Hindlimb muscle (tissue), 1 donor: ENCODE results near the gene MGMT. TPM values are rescaled to one million over a fixed set of nuclear protein-coding genes. Genes with fewer than 3 reads are reported as not detected.
A peak's percentile ranks its signal among the peaks of the same experiment; 100 is the strongest.
"Not testable (repeated sequence)": the region's sequence is repeated elsewhere in the genome, so short reads cannot be mapped to it uniquely, and the experiment has no call there.

Experiments used
- DNase-seq: peaks from one replicate; pipeline ENCODE4 v3.0.0-alpha.2; 2013
- polyA plus RNA-seq: library from polyadenylated mRNA; unstranded; fragments of 120-200 nt; gene quantifications from one replicate; pipeline ENCODE4 v1.2.1, GENCODE V29; 2013; ENCODE audit not compliant: insufficient read length

MGMT gene
- 12.1 TPM for polyA plus RNA-seq

DNA sequence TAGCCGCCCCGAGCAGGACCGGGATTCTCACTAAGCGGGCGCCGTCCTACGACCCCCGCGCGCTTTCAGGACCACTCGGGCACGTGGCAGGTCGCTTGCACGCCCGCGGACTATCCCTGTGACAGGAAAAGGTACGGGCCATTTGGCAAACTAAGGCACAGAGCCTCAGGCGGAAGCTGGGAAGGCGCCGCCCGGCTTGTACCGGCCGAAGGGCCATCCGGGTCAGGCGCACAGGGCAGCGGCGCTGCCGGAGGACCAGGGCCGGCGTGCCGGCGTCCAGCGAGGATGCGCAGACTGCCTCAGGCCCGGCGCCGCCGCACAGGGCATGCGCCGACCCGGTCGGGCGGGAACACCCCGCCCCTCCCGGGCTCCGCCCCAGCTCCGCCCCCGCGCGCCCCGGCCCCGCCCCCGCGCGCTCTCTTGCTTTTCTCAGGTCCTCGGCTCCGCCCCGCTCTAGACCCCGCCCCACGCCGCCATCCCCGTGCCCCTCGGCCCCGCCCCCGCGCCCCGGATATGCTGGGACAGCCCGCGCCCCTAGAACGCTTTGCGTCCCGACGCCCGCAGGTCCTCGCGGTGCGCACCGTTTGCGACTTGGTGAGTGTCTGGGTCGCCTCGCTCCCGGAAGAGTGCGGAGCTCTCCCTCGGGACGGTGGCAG is at the start of gene MGMT:
Gene MGMT (plus strand): TSS at position 539 of the 656 bp plus-strand sequence.
- peak; percentile 90 for DNase-seq

DNA sequence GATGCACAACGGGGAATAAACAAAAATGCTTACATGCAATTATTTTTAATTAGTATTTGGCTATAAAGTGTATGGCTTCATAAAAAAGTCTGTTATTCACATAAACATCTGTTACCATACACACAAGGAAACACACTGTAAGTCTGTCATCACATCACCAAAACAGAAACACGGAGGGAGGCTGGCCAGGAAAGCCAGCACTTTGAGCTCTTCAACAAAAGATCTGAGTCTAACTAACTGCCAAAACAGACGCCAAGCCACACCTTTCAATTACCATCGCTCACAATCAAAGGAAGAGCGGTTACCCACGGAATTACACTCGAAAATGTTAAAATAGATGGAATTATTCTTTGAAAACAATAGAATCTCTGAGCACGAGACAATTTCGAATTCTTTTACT is 49.2 kb upstream of the MGMT start:
- peak; percentile 53 for DNase-seq

DNA sequence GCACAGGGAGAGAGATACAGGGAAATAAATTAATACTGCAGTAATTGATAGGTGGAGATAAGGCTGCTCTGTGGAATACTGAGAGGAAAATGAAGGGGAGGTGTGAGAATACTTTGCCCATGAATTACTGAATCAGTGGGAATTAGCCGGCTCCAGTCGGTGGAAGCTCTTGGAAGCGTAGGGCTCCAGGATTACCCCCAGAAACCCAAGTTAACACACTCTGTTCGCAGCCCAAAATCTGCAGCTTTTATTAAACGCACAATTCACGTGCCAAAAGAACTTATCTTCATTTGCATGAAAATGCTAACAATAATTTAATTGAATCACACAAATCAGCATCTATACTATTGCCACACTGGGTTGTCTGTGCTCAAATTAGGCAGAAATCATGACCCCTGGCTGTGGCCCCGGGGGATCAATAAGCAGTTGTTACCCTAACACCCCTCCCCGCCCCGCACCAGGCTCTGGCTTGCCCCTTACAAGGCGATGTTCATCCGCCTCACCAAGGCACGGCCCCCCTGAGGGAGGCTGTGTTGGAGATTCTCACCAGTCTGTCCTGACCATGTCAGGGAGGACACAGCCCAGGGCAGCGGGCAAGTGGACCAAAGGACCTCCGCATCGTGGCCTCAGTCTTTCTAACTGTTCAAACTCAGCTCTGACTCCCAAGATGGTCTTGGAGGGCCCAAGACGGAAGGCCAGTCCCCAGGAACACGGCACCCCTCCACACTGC is 48.4 kb upstream of the MGMT start:
- no peak for DNase-seq

DNA sequence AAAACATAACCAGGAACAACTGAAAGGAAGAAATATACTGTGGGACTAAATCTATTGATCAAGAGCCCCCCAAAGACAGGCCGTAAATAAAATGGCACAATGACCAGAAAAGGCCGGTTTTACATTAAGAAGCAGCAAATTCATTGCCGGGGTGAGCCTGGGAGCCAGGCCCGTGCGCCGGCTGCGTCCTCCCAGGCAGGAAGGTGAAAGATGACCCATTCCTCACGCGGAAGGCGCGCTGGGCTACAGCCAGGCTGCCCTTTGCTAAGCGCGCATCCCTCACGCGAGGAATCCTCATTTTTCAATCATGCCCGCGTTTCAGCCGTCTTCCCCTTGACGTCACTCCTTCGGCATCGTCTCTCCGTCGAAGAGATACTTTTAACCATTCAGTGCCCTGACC is 47.6 kb upstream of the MGMT start:
- no peak for DNase-seq

DNA sequence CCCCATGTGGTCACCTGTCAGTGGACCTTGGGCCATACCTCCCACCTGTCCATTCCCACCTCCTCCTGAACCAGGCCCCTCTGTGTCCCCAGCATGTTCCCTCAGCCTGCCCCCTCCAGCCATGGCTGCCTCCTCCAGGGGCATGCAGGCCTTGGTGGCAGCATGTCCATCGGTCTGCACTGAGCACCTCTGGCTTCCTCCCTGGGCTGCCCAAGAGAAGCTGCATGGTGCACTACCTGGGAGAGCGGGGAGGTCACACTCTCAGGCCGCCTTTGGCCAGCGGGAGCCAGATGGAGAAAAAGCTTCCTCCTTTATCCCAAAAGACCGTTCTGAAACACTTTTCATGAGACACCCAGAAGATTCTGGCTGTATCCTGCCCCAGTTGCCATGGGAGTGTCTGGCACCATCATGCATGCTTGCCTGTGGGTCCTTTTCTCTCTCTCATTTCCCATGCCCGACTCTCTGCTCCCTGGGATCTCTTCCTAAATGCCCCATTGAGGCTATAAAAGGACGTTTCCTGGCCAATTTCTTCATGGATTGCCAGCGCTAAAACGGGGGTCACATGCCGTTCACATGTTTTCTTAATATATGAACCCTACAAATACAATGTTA is 45.5 kb upstream of the MGMT start:
- DNase-seq = no peak

DNA sequence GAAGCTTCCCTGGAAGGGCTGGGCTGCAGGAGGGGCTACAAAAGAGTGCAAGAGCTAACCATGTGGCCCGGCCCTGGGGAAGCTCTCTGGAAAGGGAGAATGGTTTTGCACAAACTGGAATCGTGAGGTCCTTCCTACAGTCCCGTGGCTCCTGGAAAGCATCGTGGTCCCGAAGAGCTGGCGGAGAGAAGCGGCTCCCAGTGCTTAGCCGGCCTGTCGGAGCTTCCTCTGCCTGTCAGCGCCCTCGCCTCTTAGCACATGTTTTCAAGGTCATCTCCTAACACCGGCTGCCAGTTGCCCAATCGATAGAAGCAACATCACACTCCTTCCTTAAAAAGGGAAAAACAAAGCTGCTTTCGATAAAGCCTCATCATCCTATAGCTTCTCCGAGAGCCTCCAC is 42.1 kb upstream of the MGMT start:
- no peak for DNase-seq

DNA sequence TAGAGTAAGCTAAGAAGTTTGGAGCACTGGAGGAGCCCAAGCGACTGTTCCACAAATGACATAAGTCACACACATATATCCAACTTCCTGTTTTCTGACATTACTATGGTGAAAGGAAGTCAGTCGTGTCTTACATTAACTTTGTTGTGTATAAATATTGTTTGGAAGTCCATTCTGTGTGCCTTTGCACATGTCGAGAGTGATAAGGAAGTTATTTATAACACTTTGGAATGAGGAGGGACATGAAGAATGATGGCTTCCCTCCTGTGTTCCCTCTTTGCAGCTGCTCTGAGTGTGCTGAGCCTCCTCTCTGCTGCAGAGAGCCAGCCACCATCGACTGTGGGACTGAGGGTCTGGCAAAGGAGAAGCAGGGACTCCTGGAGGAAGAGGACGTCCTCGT is 40.4 kb upstream of the MGMT start:
- no peak for DNase-seq

DNA sequence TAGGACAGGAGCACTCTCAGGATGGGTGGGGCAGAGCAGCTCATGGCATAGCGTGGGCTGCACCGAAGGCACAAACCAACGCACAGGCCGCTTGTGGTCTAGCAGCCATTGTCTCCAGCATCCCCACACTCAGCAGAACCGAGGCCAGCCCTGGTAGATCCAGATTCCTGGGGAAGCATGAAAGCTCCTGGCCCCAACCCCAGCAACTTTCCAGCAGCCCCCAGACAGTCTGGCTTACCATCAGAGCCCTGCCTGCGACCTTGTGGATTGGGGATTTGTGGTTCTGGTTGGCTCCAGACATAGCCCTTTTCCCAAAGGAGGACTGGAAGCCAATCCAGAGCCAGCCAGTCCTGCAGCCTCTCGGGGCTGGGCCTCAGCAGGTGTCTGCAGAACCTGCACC is 33.8 kb upstream of the MGMT start:
- no peak for DNase-seq

DNA sequence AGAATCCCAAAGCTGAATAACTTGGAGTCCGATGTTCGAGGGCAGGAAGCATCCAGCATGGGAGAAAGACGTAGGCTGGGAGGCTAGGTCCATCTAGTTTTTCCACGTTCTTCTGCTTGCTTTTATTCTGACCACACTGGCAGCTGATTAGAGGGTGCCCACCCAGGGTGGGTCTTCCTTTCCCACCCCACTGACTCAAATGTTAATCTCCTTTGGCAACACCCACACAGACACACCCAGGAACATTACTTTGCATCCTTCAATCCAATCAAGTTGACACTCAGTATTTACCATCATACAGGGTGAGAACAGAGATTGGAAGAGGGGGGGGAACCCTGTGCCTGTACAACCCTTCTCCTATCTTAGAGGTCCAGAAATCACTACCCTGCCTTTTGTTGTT is 31.3 kb upstream of the MGMT start:
- not testable (repeated sequence) for DNase-seq

DNA sequence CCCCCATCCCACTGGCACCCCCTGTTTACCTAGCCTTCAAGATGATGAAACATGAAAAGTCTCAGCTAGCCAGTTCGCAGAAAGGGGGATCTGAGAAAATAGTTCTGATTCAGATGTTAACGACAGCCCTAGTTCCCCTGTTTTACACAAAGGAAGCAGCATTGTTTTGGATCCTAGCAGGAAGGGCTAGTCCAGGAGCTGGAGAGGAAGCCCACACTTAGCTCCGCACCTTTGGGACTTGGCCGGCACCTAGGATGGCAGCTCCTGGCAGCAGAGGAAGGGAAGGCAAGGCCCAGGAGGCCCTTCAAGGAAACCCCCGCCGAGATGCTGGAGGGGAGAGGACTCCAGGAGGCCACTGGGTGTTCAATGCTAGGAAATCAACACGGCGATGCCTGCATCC is 29.0 kb upstream of the MGMT start:
- no peak for DNase-seq

DNA sequence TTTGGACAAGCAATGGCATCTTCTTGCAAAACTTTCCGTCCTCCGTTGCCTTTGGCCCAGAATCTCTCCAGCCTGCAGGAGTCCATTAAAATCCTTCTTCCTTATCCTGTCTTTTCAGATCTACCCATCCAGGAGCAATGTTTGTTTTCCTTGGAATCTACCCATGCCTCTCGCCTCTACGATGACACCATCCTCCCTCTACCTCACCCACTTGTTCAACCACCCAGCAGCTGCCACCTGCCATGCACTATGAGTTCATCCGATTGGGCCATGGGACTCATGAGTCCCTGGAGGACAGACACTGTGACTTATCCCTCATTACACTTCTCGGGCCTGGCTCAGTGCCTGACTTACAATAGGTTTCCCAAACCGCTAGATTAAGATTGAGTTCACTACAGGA is 26.8 kb upstream of the MGMT start:
- no peak for DNase-seq

DNA sequence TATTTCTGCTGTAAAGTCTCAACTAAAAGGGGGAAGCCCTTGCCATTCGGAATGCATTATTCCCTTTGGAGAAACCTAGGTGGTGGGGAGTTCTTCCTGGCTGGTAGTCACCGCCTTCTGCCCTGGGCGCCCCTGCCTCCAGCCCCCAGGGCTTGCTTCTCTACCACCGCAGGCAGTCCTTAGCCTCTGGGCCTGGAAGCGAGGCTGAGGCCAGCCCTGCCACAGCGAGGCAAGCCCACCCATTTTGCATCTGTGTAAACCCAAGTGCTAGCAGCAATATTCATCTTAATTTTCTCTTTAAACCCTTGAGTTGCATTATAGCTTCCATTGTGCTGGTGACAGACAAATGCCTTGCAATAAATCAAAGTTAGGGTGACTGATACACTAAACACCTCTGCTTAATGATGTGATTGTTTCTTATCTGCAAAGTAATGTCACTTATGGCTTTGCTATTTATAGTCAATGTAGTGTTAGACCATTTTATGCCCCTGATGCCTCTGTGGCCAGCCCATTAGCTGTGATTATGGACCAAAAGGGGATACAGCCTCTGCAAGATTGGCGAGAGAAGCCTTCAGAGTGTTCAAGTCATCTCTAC is 26.2 kb upstream of the MGMT start:
- no peak for DNase-seq

DNA sequence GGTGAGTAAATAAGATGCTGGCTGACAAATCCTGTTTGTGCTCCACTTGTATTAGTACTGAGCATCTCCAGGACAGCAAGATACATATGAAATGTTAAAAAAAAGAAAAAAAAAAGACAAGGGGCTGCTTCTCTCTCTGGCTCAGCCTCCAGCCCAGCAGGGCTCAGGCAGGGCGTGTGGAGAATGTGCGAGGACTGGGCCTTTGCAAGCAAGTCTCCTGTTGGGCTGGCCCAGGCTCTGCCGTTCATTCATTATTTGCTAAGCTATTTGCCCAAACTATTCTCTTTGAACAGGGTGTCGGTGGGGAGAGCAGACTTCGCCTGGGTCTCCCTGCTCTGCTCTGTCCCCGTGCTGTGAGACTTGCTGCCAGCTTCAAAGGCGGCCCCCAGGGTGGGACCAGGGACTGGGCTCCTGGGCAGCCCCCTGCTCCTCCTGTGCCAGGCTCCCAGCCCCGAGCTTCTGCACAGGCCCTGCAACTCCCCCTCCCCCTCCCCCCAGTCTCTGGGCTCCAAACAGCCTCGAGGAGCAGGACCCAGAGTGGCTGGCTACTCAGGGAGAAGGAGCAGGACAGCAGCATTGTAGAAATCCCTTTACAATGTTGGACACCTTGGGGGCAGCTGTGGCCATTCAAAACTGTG is 25.6 kb upstream of the MGMT start:
- DNase-seq = no peak

DNA sequence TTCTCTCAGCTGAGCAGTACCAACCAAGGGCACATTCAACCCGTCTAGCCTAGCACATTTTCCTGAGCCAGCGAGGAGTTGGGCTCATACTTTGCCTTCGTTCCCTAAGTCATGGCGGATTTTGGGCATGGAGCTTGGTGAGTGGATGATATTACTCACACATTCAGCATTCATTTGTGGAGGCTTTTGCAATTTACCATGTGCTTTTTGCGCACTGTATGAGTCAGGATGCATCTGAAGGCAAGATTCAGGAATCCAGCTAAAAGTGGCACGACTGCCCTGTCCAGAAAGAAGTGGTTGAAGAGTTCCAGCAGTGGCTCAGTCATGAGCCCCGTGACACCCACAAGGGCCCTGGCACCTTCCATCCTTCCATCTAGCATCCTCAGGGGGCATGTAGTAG is 24.2 kb upstream of the MGMT start:
- DNase-seq = no peak

DNA sequence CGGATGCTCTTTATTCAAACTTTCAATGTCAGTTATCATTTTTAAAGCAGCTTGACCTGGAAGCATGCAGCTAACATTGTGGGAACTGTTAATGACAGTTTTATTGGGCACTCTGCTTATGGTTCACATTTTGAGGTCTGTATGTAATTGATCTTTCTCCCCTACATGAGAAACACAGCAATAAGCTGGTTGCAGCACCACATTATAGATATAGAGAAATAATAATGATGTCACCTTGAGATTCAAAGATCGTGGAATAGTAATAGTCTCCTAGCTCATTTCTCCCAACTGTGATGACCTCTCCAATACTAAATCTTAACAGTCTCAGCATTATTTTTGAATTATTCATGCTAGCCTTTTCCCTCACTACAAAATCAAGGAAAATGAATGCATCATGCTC is 22.7 kb upstream of the MGMT start:
- no peak for DNase-seq

DNA sequence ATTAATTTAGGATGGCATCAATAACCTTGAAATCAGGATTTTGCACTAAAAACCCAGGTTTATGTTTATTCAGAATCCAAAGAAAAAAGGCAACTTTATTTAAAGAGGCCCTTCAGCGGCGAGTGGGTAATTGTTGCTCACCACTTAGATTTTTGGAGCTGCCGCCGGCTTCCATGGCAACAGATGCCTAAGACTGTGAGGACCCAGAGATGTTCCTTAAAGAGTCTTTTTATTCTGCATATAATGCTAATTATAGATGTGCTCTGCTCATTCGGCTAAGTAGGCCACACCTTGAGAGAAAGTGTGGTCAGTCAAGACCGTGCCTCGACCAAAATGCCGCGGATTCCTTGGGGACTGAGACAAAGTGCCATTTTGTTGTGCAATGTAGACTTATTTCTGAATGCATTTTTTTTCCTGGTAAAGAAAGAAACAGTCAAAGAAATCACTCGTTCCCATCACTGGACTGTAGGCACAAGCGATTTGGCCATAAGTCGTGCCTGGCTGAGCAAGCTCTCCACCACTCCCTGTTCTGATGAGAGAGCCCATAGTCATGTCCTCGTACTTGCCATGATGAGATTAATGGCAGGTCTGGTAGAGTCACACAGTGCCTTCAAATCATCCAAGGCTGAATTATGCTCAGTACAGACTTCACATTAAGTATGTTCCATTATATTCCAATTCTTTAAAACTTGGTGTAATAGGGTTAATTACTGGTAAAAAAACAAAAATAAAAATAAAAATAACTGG is 21.4 kb upstream of the MGMT start:
- no peak for DNase-seq

DNA sequence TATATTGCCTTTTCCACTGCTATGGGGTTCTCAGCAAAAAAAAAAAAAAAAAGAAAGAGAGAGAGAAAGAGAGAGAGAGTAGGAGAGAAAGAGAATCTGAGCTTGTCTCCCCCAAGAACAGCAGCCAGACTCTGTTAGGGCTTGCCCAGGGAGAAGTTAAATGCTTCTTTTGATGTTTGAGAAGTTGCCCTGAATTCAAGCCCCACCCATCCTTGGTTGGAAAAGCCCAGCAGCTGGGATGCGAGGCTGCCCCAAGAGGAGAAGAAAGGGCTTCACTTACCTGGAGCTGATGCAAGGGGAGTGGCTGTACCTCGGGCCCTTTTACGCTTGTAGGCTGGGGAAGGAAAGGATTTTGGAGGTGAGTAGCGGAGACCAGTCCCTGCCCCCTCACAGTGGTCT is 20.9 kb upstream of the MGMT start:
- no peak for DNase-seq

DNA sequence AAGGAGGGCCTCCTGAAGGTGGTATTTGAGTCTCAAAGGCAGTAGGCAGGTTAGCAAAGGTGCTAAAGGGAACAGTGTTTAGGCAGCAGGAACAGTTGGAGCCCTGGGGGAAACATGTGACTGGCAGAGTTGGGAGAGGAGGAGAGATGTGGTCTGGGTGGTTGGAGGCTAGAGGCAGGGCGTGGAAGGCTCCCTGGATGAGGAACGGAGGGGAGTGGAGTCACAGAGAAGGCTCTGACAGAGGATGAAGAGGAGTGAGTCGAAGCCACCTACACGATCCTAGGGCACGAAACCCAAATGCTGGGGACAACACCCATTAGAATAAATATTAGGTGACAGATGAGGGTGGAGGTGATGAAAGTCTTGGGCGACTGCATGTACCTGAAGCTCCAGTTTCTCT is 19.6 kb upstream of the MGMT start:
- no peak for DNase-seq

DNA sequence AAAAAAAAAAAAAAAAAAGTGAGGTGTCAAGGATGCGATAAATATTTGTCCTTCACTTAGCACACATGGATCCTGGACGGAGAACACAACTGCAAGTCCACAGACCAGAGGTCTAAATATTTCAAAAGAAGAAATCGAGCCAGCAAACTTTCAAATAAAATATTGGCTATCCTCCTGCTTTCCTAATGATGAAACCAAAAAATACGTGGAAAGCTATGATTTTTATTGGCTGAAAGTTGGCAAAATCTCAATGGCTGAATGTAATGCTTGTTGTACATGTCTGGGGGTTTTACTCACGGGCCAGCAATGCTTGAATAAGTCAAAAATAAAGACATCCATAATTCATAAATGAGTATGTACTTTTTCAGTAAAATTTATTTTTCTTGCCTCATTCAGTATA is 19.0 kb upstream of the MGMT start:
- peak; percentile 18 for DNase-seq

DNA sequence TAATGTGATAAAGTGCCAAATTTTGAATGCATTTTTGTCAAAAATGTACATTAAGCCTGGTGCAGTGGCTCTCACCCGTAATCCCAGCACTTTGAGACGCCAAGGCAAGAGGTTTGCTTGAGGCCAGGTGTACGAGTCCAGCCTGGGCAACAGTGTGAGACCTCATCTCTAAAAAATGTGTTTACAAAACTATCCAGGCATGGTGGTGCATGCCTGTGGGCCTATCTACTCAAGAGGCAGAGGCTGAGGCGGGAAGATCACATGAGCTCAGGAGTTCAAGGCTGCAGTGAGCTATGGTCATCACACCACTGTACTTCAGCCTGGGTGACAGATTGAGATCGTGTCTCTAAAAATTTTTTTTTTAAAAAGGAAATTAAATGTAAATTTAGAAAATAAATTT is 18.5 kb upstream of the MGMT start:
- no peak for DNase-seq

DNA sequence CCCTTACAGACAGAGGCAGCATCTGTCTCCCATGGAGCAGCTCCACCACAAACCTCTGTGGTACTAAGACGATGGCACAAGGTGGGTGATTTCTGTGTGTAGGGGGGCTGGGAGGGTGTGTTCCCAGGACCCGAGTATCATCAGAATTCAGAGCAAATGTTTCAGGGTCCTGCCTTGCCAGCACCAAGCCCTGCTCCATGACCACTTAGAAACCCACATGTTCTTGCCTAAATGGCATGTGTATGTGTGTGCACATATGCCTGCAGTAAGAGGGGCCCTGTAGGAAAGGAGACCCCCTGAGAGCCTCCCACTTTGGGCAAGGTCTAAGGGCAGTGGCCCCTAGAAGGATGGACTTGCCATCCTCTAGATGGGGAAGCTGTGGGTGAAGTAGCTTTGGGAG is 17.1 kb upstream of the MGMT start:
- no peak for DNase-seq

DNA sequence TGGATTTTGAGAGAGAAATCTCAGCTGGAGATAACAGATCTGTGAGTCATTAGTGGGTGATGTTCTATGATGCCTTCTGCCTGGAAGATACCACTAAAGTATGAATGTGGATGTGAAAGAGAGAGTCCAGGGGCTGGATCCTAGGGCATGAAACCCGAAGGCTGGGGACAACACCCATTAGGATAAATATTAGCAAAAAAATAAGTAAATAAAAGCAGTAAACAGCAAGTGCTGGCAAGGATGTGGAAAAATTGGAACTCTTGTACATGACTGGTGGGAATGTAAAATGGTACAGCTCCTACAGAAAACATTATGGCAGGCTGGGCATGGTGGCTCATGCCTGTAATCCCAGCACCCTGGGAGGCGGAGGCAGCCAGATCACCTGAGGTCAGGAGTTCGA is 16.6 kb upstream of the MGMT start:
- no peak for DNase-seq

DNA sequence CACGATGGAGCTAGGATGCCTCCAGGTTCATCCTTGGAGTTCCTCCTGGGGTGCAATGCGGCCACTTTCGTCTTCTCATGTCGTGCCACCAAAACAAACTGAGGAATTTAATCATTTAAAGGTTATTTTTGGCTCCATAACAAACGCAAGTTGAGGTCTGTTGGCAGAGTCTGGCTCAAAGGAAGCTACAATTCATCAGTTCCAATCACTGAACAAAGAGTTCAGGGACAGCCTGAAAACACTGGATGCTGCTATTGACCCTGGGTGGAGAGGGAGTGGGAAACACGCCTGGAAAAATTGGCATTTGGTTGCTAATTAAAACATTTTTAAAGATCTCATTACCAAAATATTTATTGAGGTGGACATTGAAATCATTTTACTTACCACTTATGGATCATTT is 11.4 kb upstream of the MGMT start:
- no peak for DNase-seq
